Activated naive CD8-positive, alpha-beta T cell treated with anti-CD3 and anti-CD28 coated beads for 36 hours (primary cell): ENCODE measurements around the gene ICE1. TPM values are rescaled to one million over a fixed set of nuclear protein-coding genes. Genes with fewer than 3 reads are reported as not detected.
A peak's percentile ranks its signal among the peaks of the same experiment; 100 is the strongest.
"Not testable (repeated sequence)": the region's sequence is repeated elsewhere in the genome, so short reads cannot be mapped to it uniquely, and the experiment has no call there.

ENCODE experiments used
- DNase-seq: peaks from one replicate; pipeline ENCODE4 v3.0.0; 2021
- H3K27ac Mint-ChIP-seq: one replicate; pipeline ENCODE4 v1.8.0; 2022; ENCODE audit warnings: mild to moderate bottlenecking, moderate library complexity, mixed read lengths
- H3K27me3 Mint-ChIP-seq: one replicate; pipeline ENCODE4 v1.8.0; 2022; ENCODE audit warnings: mild to moderate bottlenecking, mixed read lengths
- H3K36me3 Mint-ChIP-seq: one replicate; pipeline ENCODE4 v1.8.0; 2021; ENCODE audit warnings: mild to moderate bottlenecking, mixed read lengths
- H3K4me1 Mint-ChIP-seq: one replicate; pipeline ENCODE4 v1.8.0; 2021; ENCODE audit warnings: mixed read lengths
- H3K4me3 Mint-ChIP-seq: one replicate; pipeline ENCODE4 v1.8.0; 2022; ENCODE audit warnings: mild to moderate bottlenecking, moderate library complexity, mixed read lengths
- H3K9me3 Mint-ChIP-seq: one replicate; pipeline ENCODE4 v1.8.0; 2022; ENCODE audit warnings: mixed read lengths
- total RNA-seq, 2 experiments: library from RNA; stranded (reverse); gene quantifications; one replicate each; pipeline ENCODE4 v1.2.3, GENCODE V29; 2021

The ICE1 gene
- total RNA-seq, 2 experiments from 2014 or later = 35.9 to 37.7 TPM

- Mint-ChIP-seq H3K4me3 (no peak overlapping the region), H3K27me3 (no peaks in the 10 kb centered on the region), H3K9me3 (no peaks in the 10 kb centered on the region), H3K4me1 (no peaks in the 10 kb centered on the region), H3K27ac (no peak overlapping the region), H3K36me3 (peaks cover 44% of the 10 kb centered on the region)
- no peak for DNase-seq
Measured at GRCh38 chr5:5456858-5457257, 34.4 kb downstream of the ICE1 start.

GRCh38 chr5:5460311-5460710 lies 37.8 kb downstream of the ICE1 start:
- no peaks in the 10 kb centered on the region for H3K9me3 Mint-ChIP-seq
- H3K27ac Mint-ChIP-seq = peak overlapping the region; percentile 18
- H3K36me3 Mint-ChIP-seq = peaks cover 55% of the 10 kb centered on the region
- no peaks in the 10 kb centered on the region for H3K27me3 Mint-ChIP-seq
- H3K4me1 Mint-ChIP-seq = no peaks in the 10 kb centered on the region
- no peak for DNase-seq
- H3K4me3 Mint-ChIP-seq = no peak overlapping the region

- no peak overlapping the region for H3K4me3 Mint-ChIP-seq
- H3K4me1 Mint-ChIP-seq = no peaks in the 10 kb centered on the region
- H3K36me3 Mint-ChIP-seq = peaks cover 56% of the 10 kb centered on the region
- H3K27ac Mint-ChIP-seq = no peak overlapping the region
- no peaks in the 10 kb centered on the region for H3K27me3 Mint-ChIP-seq
- no peak for DNase-seq
- H3K9me3 Mint-ChIP-seq = no peaks in the 10 kb centered on the region
Measured at GRCh38 chr5:5461012-5461411, 38.5 kb downstream of the ICE1 start.

GRCh38 chr5:5464036-5464715 lies 41.7 kb downstream of the ICE1 start:
- H3K9me3 Mint-ChIP-seq = no peaks in the 10 kb centered on the region
- no peaks in the 10 kb centered on the region for H3K27me3 Mint-ChIP-seq
- DNase-seq = no peak
- H3K27ac Mint-ChIP-seq = no peak overlapping the region
- H3K36me3 Mint-ChIP-seq = peaks cover 49% of the 10 kb centered on the region
- no peak overlapping the region for H3K4me3 Mint-ChIP-seq
- peaks cover 2% of the 10 kb centered on the region for H3K4me1 Mint-ChIP-seq

GRCh38 chr5:5466227-5466626 lies 43.8 kb downstream of the ICE1 start:
- H3K4me3 Mint-ChIP-seq = no peak overlapping the region
- peaks cover 34% of the 10 kb centered on the region for H3K36me3 Mint-ChIP-seq
- no peak for DNase-seq
- H3K27me3 Mint-ChIP-seq = no peaks in the 10 kb centered on the region
- H3K9me3 Mint-ChIP-seq = no peaks in the 10 kb centered on the region
- peaks cover 2% of the 10 kb centered on the region for H3K4me1 Mint-ChIP-seq
- no peak overlapping the region for H3K27ac Mint-ChIP-seq

GRCh38 chr5:5467737-5468136 lies 45.3 kb downstream of the ICE1 start:
- no peak overlapping the region for H3K4me3 Mint-ChIP-seq
- H3K4me1 Mint-ChIP-seq = peaks cover 2% of the 10 kb centered on the region

GRCh38 chr5:5470933-5471332 lies 48.5 kb downstream of the ICE1 start:
- H3K36me3 Mint-ChIP-seq = peaks cover 29% of the 10 kb centered on the region
- no peak overlapping the region for H3K4me3 Mint-ChIP-seq
- no peaks in the 10 kb centered on the region for H3K27me3 Mint-ChIP-seq
- no peaks in the 10 kb centered on the region for H3K9me3 Mint-ChIP-seq
- H3K27ac Mint-ChIP-seq = no peak overlapping the region
- DNase-seq = no peak
- peaks cover 2% of the 10 kb centered on the region for H3K4me1 Mint-ChIP-seq

More at GRCh38 chr5:5467737-5468136, 45.3 kb downstream of the ICE1 start:
- Mint-ChIP-seq H3K27ac (no peak overlapping the region), H3K9me3 (no peaks in the 10 kb centered on the region), H3K27me3 (no peaks in the 10 kb centered on the region), H3K36me3 (peaks cover 26% of the 10 kb centered on the region)
- DNase-seq = no peak

- Mint-ChIP-seq H3K36me3 (peaks cover 40% of the 10 kb centered on the region), H3K9me3 (no peaks in the 10 kb centered on the region), H3K4me3 (no peak overlapping the region), H3K27ac (no peak overlapping the region), H3K4me1 (no peaks in the 10 kb centered on the region), H3K27me3 (no peaks in the 10 kb centered on the region)
- DNase-seq = no peak
Measured at GRCh38 chr5:5473226-5473625, 50.7 kb downstream of the ICE1 start.

- Mint-ChIP-seq H3K4me3 (no peak overlapping the region), H3K27me3 (no peaks in the 10 kb centered on the region), H3K36me3 (peaks cover 57% of the 10 kb centered on the region), H3K4me1 (peaks cover 13% of the 10 kb centered on the region), H3K27ac (no peak overlapping the region), H3K9me3 (peaks cover 4% of the 10 kb centered on the region)
- no peak for DNase-seq
Measured at GRCh38 chr5:5474961-5475360, 52.5 kb downstream of the ICE1 start.

- Mint-ChIP-seq H3K4me3 (no peak overlapping the region), H3K27me3 (no peaks in the 10 kb centered on the region), H3K27ac (no peak overlapping the region), H3K9me3 (peaks cover 4% of the 10 kb centered on the region), H3K4me1 (peaks cover 21% of the 10 kb centered on the region), H3K36me3 (peaks cover 63% of the 10 kb centered on the region)
- DNase-seq = no peak
Measured at GRCh38 chr5:5475975-5476374, 53.5 kb downstream of the ICE1 start.

- H3K36me3 Mint-ChIP-seq = peaks cover 56% of the 10 kb centered on the region
- not testable (repeated sequence) for H3K27me3 Mint-ChIP-seq, H3K4me3 Mint-ChIP-seq, DNase-seq, H3K9me3 Mint-ChIP-seq
- H3K27ac Mint-ChIP-seq = peak overlapping the region; percentile 39
- peaks cover 26% of the 10 kb centered on the region for H3K4me1 Mint-ChIP-seq
Measured at GRCh38 chr5:5479578-5479977, 57.1 kb downstream of the ICE1 start.

- Mint-ChIP-seq H3K27ac (peak overlapping the region; percentile 38), H3K9me3 (peaks cover 4% of the 10 kb centered on the region), H3K36me3 (peaks cover 48% of the 10 kb centered on the region), H3K4me1 (peaks cover 26% of the 10 kb centered on the region), H3K27me3 (no peaks in the 10 kb centered on the region), H3K4me3 (no peak overlapping the region)
- DNase-seq = no peak
Measured at GRCh38 chr5:5480481-5481111, 58.1 kb downstream of the ICE1 start.

- peaks cover 4% of the 10 kb centered on the region for H3K9me3 Mint-ChIP-seq
- H3K27me3 Mint-ChIP-seq = no peaks in the 10 kb centered on the region
- no peak overlapping the region for H3K4me3 Mint-ChIP-seq
- peak overlapping the region; percentile 31 for H3K27ac Mint-ChIP-seq
- DNase-seq = no peak
- H3K4me1 Mint-ChIP-seq = peaks cover 26% of the 10 kb centered on the region
- H3K36me3 Mint-ChIP-seq = peaks cover 42% of the 10 kb centered on the region
Measured at GRCh38 chr5:5481206-5481605, 58.7 kb downstream of the ICE1 start.

GRCh38 chr5:5481633-5482032 lies 59.2 kb downstream of the ICE1 start:
- no peak overlapping the region for H3K4me3 Mint-ChIP-seq
- H3K27ac Mint-ChIP-seq = peak overlapping the region; percentile 31
- DNase-seq = no peak
- H3K4me1 Mint-ChIP-seq = peaks cover 26% of the 10 kb centered on the region
- H3K27me3 Mint-ChIP-seq = no peaks in the 10 kb centered on the region
- peaks cover 38% of the 10 kb centered on the region for H3K36me3 Mint-ChIP-seq
- H3K9me3 Mint-ChIP-seq = peaks cover 4% of the 10 kb centered on the region

- H3K27ac Mint-ChIP-seq = no peak overlapping the region
- H3K4me3 Mint-ChIP-seq = no peak overlapping the region
- peaks cover 4% of the 10 kb centered on the region for H3K9me3 Mint-ChIP-seq
- H3K36me3 Mint-ChIP-seq = peaks cover 23% of the 10 kb centered on the region
- H3K4me1 Mint-ChIP-seq = peaks cover 26% of the 10 kb centered on the region
- H3K27me3 Mint-ChIP-seq = no peaks in the 10 kb centered on the region
- DNase-seq = no peak
Measured at GRCh38 chr5:5483350-5483749, 60.9 kb downstream of the ICE1 start.
